Measurements from ENCODE around the gene CKM.
"Not testable (repeated sequence)": the region's sequence is repeated elsewhere in the genome, so short reads cannot be mapped to it uniquely, and the experiment has no call there.

Gene CKM

GRCh38 chr19:45290381-45290931, 32.2 kb downstream of the CKM start:
- no peak for DNase-seq (ENCODE audit: low read depth)

GRCh38 chr19:45283443-45284033, 39.1 kb downstream of the CKM start:
- no peak for DNase-seq (ENCODE audit: low read depth)

GRCh38 chr19:45280471-45280961, 42.2 kb downstream of the CKM start:
- DNase-seq (ENCODE audit: low read depth): no peak

- no peak for DNase-seq (ENCODE audit: low read depth)
These were observed 43.0 kb downstream of the CKM start for GRCh38 chr19:45279587-45280192.

- no peak for DNase-seq (ENCODE audit: low read depth)
These were observed 44.6 kb downstream of the CKM start for GRCh38 chr19:45278087-45278486.

GRCh38 chr19:45276284-45276687, 46.4 kb downstream of the CKM start:
- DNase-seq (ENCODE audit: low read depth): no peak

GRCh38 chr19:45275370-45275971, 47.2 kb downstream of the CKM start:
- DNase-seq (ENCODE audit: low read depth): no peak

GRCh38 chr19:45273521-45273855, 49.2 kb downstream of the CKM start:
- no peak for DNase-seq (ENCODE audit: low read depth)

GRCh38 chr19:45271735-45272108, 51.0 kb downstream of the CKM start:
- DNase-seq (ENCODE audit: low read depth): no peak

GRCh38 chr19:45271098-45271734, 51.5 kb downstream of the CKM start:
- no peak for DNase-seq (ENCODE audit: low read depth)

- DNase-seq (ENCODE audit: low read depth): not testable (repeated sequence)
These were observed 52.7 kb downstream of the CKM start for GRCh38 chr19:45269939-45270338.

GRCh38 chr19:45267296-45267695, 55.4 kb downstream of the CKM start:
- DNase-seq (ENCODE audit: low read depth): no peak

GRCh38 chr19:45265375-45265774, 57.3 kb downstream of the CKM start:
- no peak for DNase-seq (ENCODE audit: low read depth)

- DNase-seq (ENCODE audit: low read depth): no peak
These were observed 57.8 kb downstream of the CKM start for GRCh38 chr19:45264781-45265317.

GRCh38 chr19:45263013-45263412, 59.7 kb downstream of the CKM start:
- DNase-seq (ENCODE audit: low read depth): no peak

- DNase-seq (ENCODE audit: low read depth): no peak
These were observed 60.1 kb downstream of the CKM start for GRCh38 chr19:45262570-45262969.

- DNase-seq (ENCODE audit: low read depth): no peak
These were observed 63.8 kb downstream of the CKM start for GRCh38 chr19:45258862-45259261.

GRCh38 chr19:45256836-45257235, 65.8 kb downstream of the CKM start:
- DNase-seq (ENCODE audit: low read depth): no peak
